Subcutaneous adipose tissue (tissue), 4 donors: ENCODE measurements around the gene MUC5B. TPM values are rescaled to one million over a fixed set of nuclear protein-coding genes. Genes with fewer than 3 reads are reported as not detected.

Experiments used
- CTCF ChIP-seq: fragments of 450-650 bp; IDR thresholded peaks from one replicate; pipeline ENCODE4 v1.5.1; 2016; ENCODE audit warnings: low read depth, mild to moderate bottlenecking, control low read depth, antibody characterized with exemption, moderate library complexity
- total RNA-seq, 4 donors: library from RNA; depleted of rRNA; stranded (reverse); fragments of >200 nt; gene quantifications; one replicate each; pipeline ENCODE4 v1.1.0, GENCODE V29; 2016

MUC5B gene
- not detected for total RNA-seq

- no peak for TF ChIP-seq CTCF
Measured at GRCh38 chr11:1222491-1223345, at the start of gene MUC5B. TSS of gene MUC5B (plus strand) at chr11:1223066. CDS start at chr11:1223124, 58 bp downstream.

- TF ChIP-seq CTCF, result no peak
Measured at GRCh38 chr11:1174441-1175370, 48.2 kb upstream of the MUC5B start.

DNA sequence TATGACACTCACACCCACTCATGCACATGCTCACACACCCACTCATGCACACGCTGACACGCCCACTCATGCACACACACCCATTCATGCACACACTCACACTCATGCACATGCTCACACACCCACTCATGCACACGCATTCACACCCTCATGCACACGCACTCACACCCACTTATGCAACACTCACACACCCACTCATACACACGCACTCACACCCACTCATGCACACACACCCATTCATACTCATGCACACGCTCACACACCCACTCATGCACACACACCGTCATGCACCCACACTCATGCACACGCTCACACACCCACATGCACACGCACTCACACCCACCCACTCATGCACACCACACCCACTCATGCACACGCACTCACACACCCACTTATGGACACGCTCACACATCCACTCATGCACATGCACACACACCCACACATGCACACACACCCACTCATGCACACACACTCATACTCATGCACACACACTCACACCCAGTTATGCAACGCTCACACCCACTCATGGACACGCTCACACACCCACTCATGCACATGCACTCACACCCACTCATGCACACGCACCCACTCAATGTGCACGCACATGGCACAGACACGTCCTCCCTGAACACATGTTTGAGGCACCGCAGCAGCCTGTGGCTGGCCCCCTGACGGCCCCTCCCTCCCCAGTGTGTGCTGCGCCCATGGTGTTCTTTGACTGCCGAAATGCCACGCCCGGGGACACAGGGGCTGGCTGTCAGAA is 47.2 kb upstream of the MUC5B start:
- no peak for TF ChIP-seq CTCF

GRCh38 chr11:1176224-1177019 is 46.4 kb upstream of the MUC5B start:
- TF ChIP-seq CTCF, result no peak

DNA sequence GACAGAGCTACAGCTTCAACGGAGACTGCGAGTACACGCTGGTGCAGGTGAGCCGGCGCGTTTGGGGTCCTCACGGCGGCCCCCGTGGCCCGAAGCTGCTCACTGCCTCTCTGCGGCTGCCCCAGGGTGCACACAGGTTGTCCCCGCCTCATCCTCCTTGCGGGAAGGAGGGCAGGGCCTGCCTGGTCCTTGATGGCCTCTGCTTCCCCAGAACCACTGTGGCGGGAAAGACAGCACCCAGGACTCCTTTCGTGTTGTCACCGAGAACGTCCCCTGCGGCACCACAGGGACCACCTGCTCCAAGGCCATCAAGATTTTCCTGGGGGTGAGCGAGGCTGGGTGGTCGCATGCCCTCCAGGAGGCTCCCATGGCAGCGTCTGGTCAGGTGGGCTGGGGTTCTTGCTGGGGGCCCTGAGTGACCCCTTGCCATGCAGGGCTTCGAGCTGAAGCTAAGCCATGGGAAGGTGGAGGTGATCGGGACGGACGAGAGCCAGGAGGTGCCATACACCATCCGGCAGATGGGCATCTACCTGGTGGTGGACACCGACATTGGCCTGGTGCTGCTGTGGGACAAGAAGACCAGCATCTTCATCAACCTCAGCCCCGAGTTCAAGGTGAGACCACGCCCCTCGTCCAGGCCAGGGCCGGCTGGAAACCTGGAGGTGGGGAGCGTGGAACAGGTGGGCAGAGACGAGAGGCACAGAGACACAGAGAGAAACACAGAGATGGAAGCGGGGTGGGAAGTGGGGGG is 45.7 kb upstream of the MUC5B start:
- TF ChIP-seq CTCF, result no peak

GRCh38 chr11:1177771-1178090 is 45.1 kb upstream of the MUC5B start:
- TF ChIP-seq CTCF, result no peak
